SK-N-MC (cell line): ENCODE data around the gene TNFAIP1.

Experiments
- DNase-seq: peaks from one replicate; pipeline ENCODE4 v3.0.0-alpha.2; 2011; ENCODE audit warnings: low read depth, low spot score
- H3K27ac ChIP-seq: fragments of 200-600 bp; sonication (generic); 2 replicates; pipeline ENCODE4 v1.5.1; 2016; ENCODE audit warnings: mixed run types
- H3K36me3 ChIP-seq: fragments of 200-600 bp; sonication (generic); 2 replicates; pipeline ENCODE4 v1.6.1; 2017; ENCODE audit warnings: antibody characterized with exemption, low read length, mixed read lengths; ENCODE audit not compliant: insufficient read depth
- H3K4me3 ChIP-seq: fragments of 200-600 bp; sonication (generic); 2 replicates; pipeline ENCODE4 v1.5.1; 2016
- H3K9ac ChIP-seq: fragments of 200-600 bp; sonication (generic); 2 replicates; pipeline ENCODE4 v1.8.0; 2017; ENCODE audit warnings: mixed run types, mixed read lengths; ENCODE audit not compliant: insufficient read length
- H3K9me3 ChIP-seq: fragments of 200-600 bp; sonication (generic); 2 replicates; pipeline ENCODE4 v1.6.1; 2017; ENCODE audit warnings: low read depth, mild to moderate bottlenecking, antibody characterized with exemption, low read length, moderate library complexity, mixed read lengths
- EZH2 ChIP-seq: fragments of 200-600 bp; sonication (generic); IDR thresholded peaks from one replicate; pipeline ENCODE4 v1.6.1; 2017; ENCODE audit warnings: antibody characterized with exemption
- FOXP2 ChIP-seq: optimal IDR thresholded peaks from 2 replicates; pipeline ENCODE3; 2011; ENCODE audit warnings: mild to moderate bottlenecking, moderate library complexity; ENCODE audit not compliant: insufficient read depth; ENCODE audit errors: extremely low read length, control extremely low read depth
- POLR2AphosphoS5 ChIP-seq: IDR thresholded peaks from 2 replicates; pipeline ENCODE4 v1.6.1; 2012; ENCODE audit warnings: mild to moderate bottlenecking, low read depth, low read length, borderline replicate concordance

Gene TNFAIP1

GRCh38 chr17:28346199-28346580, 10.6 kb downstream of the TNFAIP1 start:
- Histone ChIP-seq H3K36me3 (peaks cover 59% of the 10 kb centered on the region), H3K9me3 (no peaks in the 10 kb centered on the region), H3K9ac (no peak overlapping the region), H3K4me3 (no peak overlapping the region), H3K27ac (no peak overlapping the region)
- TF ChIP-seq EZH2 (no peak), POLR2AphosphoS5 (no peak), FOXP2 (no peak)
- DNase-seq: no peak

- no peak overlapping the region for H3K27ac ChIP-seq
- H3K9me3 ChIP-seq: no peaks in the 10 kb centered on the region
- H3K9ac ChIP-seq: no peak overlapping the region
- no peak for DNase-seq
- H3K4me3 ChIP-seq: no peak overlapping the region
- TF ChIP-seq POLR2AphosphoS5 (no peak), EZH2 (no peak), FOXP2 (no peak)
- H3K36me3 ChIP-seq: peaks cover 59% of the 10 kb centered on the region
These were observed 11.2 kb downstream of the TNFAIP1 start for GRCh38 chr17:28346746-28347246.

GRCh38 chr17:28347261-28347891, 11.8 kb downstream of the TNFAIP1 start:
- H3K36me3 ChIP-seq: peaks cover 56% of the 10 kb centered on the region
- DNase-seq: no peak
- no peak overlapping the region for H3K4me3 ChIP-seq
- no peak overlapping the region for H3K9ac ChIP-seq
- no peaks in the 10 kb centered on the region for H3K9me3 ChIP-seq
- TF ChIP-seq EZH2 (no peak), FOXP2 (no peak)
- no peak overlapping the region for H3K27ac ChIP-seq

GRCh38 chr17:28348979-28349378, 13.4 kb downstream of the TNFAIP1 start:
- Histone ChIP-seq H3K27ac (no peak overlapping the region), H3K4me3 (no peak overlapping the region), H3K9me3 (no peaks in the 10 kb centered on the region), H3K9ac (no peak overlapping the region), H3K36me3 (peaks cover 68% of the 10 kb centered on the region)
- DNase-seq: no peak
- TF ChIP-seq EZH2: no peak

- Histone ChIP-seq H3K9ac (no peak overlapping the region), H3K9me3 (no peaks in the 10 kb centered on the region), H3K36me3 (peaks cover 73% of the 10 kb centered on the region), H3K27ac (no peak overlapping the region), H3K4me3 (no peak overlapping the region)
- TF ChIP-seq FOXP2: no peak
- TF ChIP-seq EZH2: no peak
- TF ChIP-seq POLR2AphosphoS5: no peak
- DNase-seq: no peak
These were observed 14.7 kb downstream of the TNFAIP1 start for GRCh38 chr17:28350271-28350670.

- Histone ChIP-seq H3K36me3 (peaks cover 48% of the 10 kb centered on the region), H3K9me3 (no peaks in the 10 kb centered on the region), H3K4me3 (peak within 1 kb of the TSS; percentile 97), H3K27ac (peak within 1 kb of the TSS; percentile 49; the same call in 1 of the 2 replicates), H3K9ac (peak within 1 kb of the TSS; percentile 99)
- DNase-seq: peak; percentile 20
- TF ChIP-seq EZH2: no peak
- TF ChIP-seq POLR2AphosphoS5: peak; percentile 66
- peak; percentile 26 for TF ChIP-seq FOXP2
These were observed 21.7 kb downstream of the TNFAIP1 start, which contains the start of gene POLDIP2 for GRCh38 chr17:28357061-28357900. Gene POLDIP2 (minus strand): TSS chr17:28357527. CDS start chr17:28357448, 79 bp downstream.

GRCh38 chr17:28357901-28358197, 22.3 kb downstream of the TNFAIP1 start:
- TF ChIP-seq EZH2: no peak
- TF ChIP-seq POLR2AphosphoS5: no peak
- no peak for TF ChIP-seq FOXP2
- Histone ChIP-seq H3K9ac (peak overlapping the region; percentile 99), H3K27ac (peak overlapping the region; percentile 49; the same call in 1 of the 2 replicates), H3K36me3 (peaks cover 45% of the 10 kb centered on the region), H3K9me3 (no peaks in the 10 kb centered on the region), H3K4me3 (peak overlapping the region; percentile 97)
- DNase-seq: no peak

- TF ChIP-seq EZH2 (no peak), POLR2AphosphoS5 (no peak)
- Histone ChIP-seq H3K36me3 (peaks cover 27% of the 10 kb centered on the region), H3K9me3 (no peaks in the 10 kb centered on the region), H3K9ac (no peak overlapping the region), H3K27ac (no peak overlapping the region), H3K4me3 (no peak overlapping the region)
- no peak for DNase-seq
These were observed 27.6 kb downstream of the TNFAIP1 start for GRCh38 chr17:28363186-28363585.
